T1000 (cell line): ENCODE results near the gene ARHGAP4.

ENCODE experiments used
- DNase-seq: peaks from one replicate; lab custom pipeline; 2025; ENCODE audit warnings: mixed read lengths; lab: John Stamatoyannopoulos, UW

ARHGAP4 gene

GRCh38 chrX:153880440-153880815 lies 45.6 kb downstream of the ARHGAP4 start:
- no peak for DNase-seq

GRCh38 chrX:153879741-153880439 lies 46.2 kb downstream of the ARHGAP4 start:
- no peak for DNase-seq

GRCh38 chrX:153878969-153879653 lies 47.0 kb downstream of the ARHGAP4 start:
- DNase-seq = no peak

- no peak for DNase-seq
Observed at GRCh38 chrX:153878345-153878744, 47.7 kb downstream of the ARHGAP4 start.

GRCh38 chrX:153877571-153878261 lies 48.3 kb downstream of the ARHGAP4 start:
- DNase-seq = no peak

- no peak for DNase-seq
Observed at GRCh38 chrX:153876112-153876491, 50.0 kb downstream of the ARHGAP4 start.

- no peak for DNase-seq
Observed at GRCh38 chrX:153875391-153876111, 50.5 kb downstream of the ARHGAP4 start.

- no peak for DNase-seq
Observed at GRCh38 chrX:153874366-153875125, 51.5 kb downstream of the ARHGAP4 start.

GRCh38 chrX:153874085-153874365 lies 52.0 kb downstream of the ARHGAP4 start:
- DNase-seq = no peak

GRCh38 chrX:153873282-153874084 lies 52.6 kb downstream of the ARHGAP4 start:
- no peak for DNase-seq

- DNase-seq = no peak
Observed at GRCh38 chrX:153871946-153872878, 53.9 kb downstream of the ARHGAP4 start.

- no peak for DNase-seq
Observed at GRCh38 chrX:153871451-153871850, 54.6 kb downstream of the ARHGAP4 start.

- DNase-seq = no peak
Observed at GRCh38 chrX:153870791-153871360, 55.2 kb downstream of the ARHGAP4 start.

GRCh38 chrX:153870288-153870690 lies 55.8 kb downstream of the ARHGAP4 start:
- no peak for DNase-seq

GRCh38 chrX:153869473-153870287 lies 56.4 kb downstream of the ARHGAP4 start:
- no peak for DNase-seq

GRCh38 chrX:153868576-153869472 lies 57.2 kb downstream of the ARHGAP4 start:
- DNase-seq = no peak

- DNase-seq = no peak
Observed at GRCh38 chrX:153867671-153868070, 58.4 kb downstream of the ARHGAP4 start.

GRCh38 chrX:153867139-153867538 lies 58.9 kb downstream of the ARHGAP4 start:
- no peak for DNase-seq
